ENCODE measurements around the gene SLC10A2.

DNA sequence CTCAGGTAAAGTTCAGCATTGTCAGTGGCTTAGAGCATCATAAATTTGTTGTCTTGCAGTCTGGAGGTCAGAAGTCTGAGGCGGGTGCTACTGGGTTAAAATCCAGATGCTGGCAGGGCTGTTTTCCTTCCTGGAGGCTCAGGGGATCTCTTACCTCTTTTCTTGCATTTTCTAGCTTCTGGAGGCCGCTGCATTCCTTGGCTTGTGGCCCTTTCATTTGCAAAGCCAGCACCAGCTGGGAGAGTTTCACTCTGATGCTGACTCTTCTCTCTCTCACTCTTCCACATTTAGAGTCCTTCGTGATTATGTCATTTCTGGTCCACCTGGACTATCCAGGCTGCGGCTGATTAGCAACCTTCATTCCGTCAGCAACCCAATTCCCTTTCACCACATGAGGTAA, 38.1 kb upstream of the SLC10A2 start:
- TF ChIP-seq POLR2AphosphoS5 (IDR thresholded peaks at IDR 0.05; ENCODE audit: low read depth, low read length) (no peak), SIN3A (IDR thresholded peaks at IDR 0.05; ENCODE audit: borderline replicate concordance, insufficient read depth, low read length) (no peak)
- TF ChIP-seq, protein P1, sequence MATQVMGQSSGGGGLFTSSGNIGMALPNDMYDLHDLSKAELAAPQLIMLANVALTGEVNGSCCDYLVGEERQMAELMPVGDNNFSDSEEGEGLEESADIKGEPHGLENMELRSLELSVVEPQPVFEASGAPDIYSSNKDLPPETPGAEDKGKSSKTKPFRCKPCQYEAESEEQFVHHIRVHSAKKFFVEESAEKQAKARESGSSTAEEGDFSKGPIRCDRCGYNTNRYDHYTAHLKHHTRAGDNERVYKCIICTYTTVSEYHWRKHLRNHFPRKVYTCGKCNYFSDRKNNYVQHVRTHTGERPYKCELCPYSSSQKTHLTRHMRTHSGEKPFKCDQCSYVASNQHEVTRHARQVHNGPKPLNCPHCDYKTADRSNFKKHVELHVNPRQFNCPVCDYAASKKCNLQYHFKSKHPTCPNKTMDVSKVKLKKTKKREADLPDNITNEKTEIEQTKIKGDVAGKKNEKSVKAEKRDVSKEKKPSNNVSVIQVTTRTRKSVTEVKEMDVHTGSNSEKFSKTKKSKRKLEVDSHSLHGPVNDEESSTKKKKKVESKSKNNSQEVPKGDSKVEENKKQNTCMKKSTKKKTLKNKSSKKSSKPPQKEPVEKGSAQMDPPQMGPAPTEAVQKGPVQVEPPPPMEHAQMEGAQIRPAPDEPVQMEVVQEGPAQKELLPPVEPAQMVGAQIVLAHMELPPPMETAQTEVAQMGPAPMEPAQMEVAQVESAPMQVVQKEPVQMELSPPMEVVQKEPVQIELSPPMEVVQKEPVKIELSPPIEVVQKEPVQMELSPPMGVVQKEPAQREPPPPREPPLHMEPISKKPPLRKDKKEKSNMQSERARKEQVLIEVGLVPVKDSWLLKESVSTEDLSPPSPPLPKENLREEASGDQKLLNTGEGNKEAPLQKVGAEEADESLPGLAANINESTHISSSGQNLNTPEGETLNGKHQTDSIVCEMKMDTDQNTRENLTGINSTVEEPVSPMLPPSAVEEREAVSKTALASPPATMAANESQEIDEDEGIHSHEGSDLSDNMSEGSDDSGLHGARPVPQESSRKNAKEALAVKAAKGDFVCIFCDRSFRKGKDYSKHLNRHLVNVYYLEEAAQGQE (IDR thresholded peaks at IDR 0.05; ENCODE audit: insufficient read depth in 1 of 2, low read depth in 2 of 2, low read length in 2 of 2): no peak

Measured in PFSK-1 (cell line).